Endothelial cell of umbilical vein (primary cell): ENCODE results near the gene KMT2B.

Experiments
- MYC ChIP-seq: IDR thresholded peaks from one replicate; pipeline ENCODE4 v1.6.1; 2011; ENCODE audit warnings: mild to moderate bottlenecking, low read depth, low read length
- POLR2A ChIP-seq: IDR thresholded peaks from 2 replicates; pipeline ENCODE4 v1.6.1; 2012; ENCODE audit warnings: low read depth, mild to moderate bottlenecking, control low read depth, low read length
- TF ChIP-seq, protein P1 (sequence below), 2 donors: IDR thresholded peaks; 1 replicate in 1 of 2; 2 replicates in 1 of 2; pipeline ENCODE4 v1.5.1; 2011; ENCODE audit warnings: low read length in 2 of 2, mild to moderate bottlenecking in 2 of 2, moderate library complexity in 2 of 2, control low read depth in 1 of 2, inconsistent platforms in 1 of 2, low read depth in 1 of 2; ENCODE audit not compliant: insufficient read depth in 1 of 2; ENCODE audit errors: extremely low read depth in 1 of 2

DNA sequence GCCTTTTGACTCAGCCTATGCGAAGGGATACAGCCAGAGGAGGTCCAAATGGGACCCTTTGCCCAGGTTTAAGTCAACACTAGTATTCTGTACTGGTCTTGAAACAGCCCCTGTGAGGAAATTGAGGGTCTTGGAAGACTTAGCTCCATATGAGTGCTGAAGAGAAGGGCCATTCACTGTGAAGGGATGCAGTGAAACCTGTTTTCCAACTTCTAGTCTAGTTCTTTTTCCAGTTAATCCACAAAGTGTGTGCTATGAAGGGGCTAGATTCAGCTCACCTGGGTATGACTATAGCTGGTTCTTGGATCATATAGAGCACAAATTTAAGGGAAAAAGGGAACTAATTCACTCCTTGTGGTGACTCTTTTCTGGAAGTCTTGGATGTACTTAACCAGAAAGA is 9.4 kb upstream of the KMT2B start:
- no peak for TF ChIP-seq MYC
- no peak for TF ChIP-seq POLR2A
- TF ChIP-seq, protein P1, sequence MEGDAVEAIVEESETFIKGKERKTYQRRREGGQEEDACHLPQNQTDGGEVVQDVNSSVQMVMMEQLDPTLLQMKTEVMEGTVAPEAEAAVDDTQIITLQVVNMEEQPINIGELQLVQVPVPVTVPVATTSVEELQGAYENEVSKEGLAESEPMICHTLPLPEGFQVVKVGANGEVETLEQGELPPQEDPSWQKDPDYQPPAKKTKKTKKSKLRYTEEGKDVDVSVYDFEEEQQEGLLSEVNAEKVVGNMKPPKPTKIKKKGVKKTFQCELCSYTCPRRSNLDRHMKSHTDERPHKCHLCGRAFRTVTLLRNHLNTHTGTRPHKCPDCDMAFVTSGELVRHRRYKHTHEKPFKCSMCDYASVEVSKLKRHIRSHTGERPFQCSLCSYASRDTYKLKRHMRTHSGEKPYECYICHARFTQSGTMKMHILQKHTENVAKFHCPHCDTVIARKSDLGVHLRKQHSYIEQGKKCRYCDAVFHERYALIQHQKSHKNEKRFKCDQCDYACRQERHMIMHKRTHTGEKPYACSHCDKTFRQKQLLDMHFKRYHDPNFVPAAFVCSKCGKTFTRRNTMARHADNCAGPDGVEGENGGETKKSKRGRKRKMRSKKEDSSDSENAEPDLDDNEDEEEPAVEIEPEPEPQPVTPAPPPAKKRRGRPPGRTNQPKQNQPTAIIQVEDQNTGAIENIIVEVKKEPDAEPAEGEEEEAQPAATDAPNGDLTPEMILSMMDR (IDR thresholded peaks at IDR 0.05; ENCODE audit: extremely low read depth in 1 of 2, insufficient read depth in 1 of 2, low read depth in 1 of 2, low read length in 2 of 2) = no peak
